ENCODE data around the gene SLC45A3.
"Not testable (repeated sequence)": the region's sequence is repeated elsewhere in the genome, so short reads cannot be mapped to it uniquely, and the experiment has no call there.

SLC45A3 gene, protein sequence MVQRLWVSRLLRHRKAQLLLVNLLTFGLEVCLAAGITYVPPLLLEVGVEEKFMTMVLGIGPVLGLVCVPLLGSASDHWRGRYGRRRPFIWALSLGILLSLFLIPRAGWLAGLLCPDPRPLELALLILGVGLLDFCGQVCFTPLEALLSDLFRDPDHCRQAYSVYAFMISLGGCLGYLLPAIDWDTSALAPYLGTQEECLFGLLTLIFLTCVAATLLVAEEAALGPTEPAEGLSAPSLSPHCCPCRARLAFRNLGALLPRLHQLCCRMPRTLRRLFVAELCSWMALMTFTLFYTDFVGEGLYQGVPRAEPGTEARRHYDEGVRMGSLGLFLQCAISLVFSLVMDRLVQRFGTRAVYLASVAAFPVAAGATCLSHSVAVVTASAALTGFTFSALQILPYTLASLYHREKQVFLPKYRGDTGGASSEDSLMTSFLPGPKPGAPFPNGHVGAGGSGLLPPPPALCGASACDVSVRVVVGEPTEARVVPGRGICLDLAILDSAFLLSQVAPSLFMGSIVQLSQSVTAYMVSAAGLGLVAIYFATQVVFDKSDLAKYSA

DNA sequence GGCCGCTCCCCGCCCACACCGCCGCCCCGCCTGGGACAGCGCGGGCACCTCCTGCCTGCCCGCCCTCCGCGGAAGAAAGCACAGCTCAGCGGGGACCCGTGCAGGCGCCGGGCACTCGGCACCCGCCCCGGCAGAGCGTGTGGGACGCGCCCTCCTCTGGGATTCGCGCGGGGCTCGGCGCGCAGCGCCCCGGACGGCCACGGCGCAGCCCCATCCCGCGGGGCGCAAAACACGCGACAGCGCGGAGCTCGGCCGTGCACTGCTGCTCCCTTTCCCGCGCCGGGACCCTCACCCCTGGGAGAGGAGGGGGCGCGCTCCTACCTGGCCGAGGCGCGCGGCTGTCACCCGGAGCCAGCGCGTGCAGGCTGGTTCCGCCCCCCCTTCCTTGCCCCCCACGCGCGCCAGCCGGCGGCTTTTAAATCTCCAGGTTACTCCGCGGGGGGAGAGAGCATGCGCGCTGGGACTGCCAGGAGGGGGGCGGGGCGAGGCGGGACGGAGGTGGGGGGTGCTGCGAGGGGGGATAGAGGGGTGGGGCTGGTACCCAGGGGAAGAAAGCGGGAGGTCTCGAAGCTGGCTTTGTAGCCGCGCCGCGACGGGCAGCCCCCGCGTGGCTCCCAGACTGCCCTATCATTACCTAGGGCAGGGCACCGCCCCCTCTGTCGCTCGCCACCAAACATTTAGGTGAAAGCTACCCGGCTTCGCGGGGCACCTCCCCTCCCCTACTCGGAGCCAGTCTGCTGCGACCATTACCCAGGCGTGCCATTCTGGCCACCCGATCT lies at the start of gene SLC45A3:
Gene SLC45A3 (minus strand): TSS at position 437 of the 779 bp plus-strand sequence. CDS start 15,853 bp downstream, outside the sequence.
- DNase-seq = no peak

- DNase-seq = no peak
These were observed 46.4 kb upstream of the SLC45A3 start for GRCh38 chr1:205726619-205727125.

- no peak for DNase-seq
These were observed 45.2 kb upstream of the SLC45A3 start for GRCh38 chr1:205725514-205725913.

- DNase-seq = not testable (repeated sequence)
These were observed 40.4 kb upstream of the SLC45A3 start for GRCh38 chr1:205720740-205721139.

GRCh38 chr1:205719762-205720161 lies 39.5 kb upstream of the SLC45A3 start:
- no peak for DNase-seq

DNA sequence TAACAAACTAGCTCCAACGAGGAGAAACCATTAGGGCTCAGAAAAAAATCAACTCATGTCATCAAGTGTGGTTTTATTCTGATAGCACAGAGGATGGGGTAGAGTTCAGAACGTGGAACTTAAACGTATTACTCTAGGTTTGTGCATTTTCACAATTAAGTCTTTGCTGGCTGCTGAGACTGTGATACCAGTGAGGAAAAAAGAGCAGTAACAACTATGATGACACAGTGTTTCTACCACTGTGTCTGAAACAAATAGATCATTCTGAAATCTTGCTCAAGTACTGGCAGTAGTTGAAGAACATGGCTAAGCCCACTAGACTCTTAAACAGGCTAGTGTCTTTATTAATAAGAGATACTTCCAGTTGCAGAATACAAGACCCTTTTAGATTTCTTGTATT lies 38.7 kb upstream of the SLC45A3 start:
- DNase-seq = no peak

- DNase-seq = no peak
These were observed 36.2 kb upstream of the SLC45A3 start for GRCh38 chr1:205716371-205717132.

GRCh38 chr1:205715628-205716027 lies 35.3 kb upstream of the SLC45A3 start:
- DNase-seq = no peak

DNA sequence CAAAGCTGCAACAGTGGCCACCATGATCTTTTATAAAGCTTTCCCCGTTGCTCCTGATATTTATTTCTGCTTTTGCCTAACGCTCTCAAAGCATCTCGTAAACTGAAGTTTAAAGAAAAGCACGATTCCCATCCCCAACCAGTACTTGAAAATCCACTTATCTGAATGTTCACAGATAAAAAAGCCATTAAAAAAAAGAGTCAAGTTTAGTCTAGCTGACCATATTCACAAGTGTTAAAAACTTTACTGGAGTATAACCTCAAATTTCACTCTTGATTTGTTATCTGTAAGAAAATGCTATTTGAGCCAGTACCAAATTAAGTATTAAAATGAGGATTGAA lies 34.6 kb upstream of the SLC45A3 start:
- DNase-seq = no peak

DNA sequence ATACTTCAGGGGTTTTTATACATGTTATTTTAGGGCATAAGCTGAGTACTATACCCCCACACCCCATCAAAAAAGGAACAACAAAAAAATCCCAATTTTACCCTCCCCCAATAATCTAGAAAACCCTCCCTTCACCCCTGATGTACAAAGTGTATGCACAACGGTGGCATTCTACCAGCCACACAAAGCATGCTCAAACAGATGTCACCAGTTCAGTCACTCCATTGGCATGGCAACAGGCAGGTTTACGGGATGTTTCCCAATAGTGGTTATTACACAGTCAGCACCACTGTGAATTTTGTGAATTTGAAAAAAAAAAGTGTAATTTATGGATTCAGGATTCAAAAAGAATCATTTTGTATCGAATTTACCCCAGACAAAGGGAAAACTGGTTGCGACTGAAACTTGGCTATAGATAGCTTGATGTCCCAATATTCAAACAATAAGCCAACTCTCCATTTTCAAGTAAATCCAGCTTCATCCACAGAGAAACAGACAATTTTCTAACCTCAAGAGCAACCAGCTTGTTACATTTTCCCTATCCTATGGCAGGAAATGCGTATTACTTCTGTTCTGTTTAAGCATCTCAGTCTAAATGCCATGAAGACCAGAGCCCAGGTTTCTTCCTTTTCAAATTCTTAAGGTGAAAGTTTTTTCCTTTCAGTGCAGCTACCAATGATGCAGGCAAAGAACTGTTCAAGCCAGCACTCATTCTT lies 34.0 kb upstream of the SLC45A3 start:
- no peak for DNase-seq

DNA sequence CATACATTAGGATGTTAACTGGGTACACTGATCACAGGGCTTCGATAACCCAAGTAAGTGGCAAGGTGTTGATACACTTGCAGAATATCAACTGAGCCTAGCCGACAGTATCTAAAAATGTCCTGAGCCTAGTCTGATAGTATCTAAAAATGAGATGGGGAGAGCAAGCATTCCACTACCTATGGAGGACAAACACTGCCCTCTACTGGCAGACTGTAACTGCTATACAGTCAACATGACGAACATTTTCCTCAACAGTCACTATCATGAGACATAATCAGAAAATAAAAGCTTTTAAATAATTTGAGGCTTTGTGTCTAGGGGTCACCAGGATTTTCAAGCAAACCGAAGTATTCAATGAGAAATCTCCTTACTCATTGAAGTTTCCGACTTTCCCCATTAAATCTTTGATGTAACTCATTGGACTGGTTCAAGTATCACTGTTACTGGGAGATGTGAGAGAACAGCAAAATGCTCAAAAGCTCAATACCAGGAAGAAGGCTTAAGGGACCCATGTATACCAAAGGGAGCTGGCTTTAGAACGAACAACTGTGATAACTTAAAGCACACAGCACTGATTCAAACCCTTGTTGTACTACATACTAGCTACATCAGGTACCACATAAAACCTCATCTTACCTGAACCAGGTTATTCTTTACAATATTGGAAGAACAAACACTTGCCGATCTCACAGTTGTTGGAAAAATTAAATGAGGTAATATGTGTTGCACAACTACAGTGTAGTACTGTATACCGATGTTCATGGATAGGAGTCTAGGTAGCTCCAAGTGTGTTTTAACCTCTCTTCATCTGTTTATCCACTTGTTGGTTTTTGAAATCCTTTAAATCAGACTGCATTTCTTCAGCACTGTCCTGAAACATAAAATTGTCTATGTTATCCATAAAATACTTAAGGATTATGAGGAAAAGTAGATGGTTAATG lies 31.1 kb upstream of the SLC45A3 start:
- peak; percentile 80 for DNase-seq

- no peak for DNase-seq
These were observed 30.1 kb upstream of the SLC45A3 start for GRCh38 chr1:205710201-205711062.

DNA sequence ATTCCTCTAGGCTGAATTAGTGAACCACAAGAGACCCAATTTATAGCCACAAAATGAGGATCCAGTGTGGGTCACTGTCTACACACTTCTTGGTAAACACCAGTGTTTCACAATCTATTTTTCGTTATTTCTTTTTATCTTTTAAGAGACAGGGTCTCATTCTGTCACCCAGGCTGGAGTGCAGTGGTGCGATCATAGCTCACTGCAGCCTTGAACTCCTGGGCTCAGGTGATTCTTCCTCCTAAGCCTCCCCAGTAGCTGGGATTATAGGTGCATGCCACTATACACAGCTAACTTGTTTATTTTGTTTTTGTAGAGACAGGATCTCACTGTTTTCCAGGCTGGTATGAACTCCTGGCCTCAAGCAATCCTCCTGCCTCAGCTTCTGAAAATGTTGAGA lies 29.3 kb upstream of the SLC45A3 start:
- DNase-seq = no peak

DNA sequence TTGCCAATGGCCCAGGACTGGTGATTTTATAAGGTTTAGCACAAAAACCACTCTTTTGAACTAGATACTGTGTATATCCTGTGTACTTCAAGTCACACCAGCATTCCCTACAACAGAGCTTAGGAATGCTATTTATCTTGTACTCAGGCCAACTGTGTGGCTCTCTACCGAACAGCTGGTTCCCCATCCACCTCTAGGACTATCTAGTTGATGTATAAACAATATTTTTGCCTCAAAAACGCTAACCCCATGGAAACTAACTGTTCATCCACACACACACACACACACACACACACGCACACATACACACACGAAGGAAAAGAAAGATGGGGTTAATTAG lies 28.7 kb upstream of the SLC45A3 start:
- no peak for DNase-seq

- no peak for DNase-seq
These were observed 26.5 kb upstream of the SLC45A3 start for GRCh38 chr1:205706601-205707502.

DNA sequence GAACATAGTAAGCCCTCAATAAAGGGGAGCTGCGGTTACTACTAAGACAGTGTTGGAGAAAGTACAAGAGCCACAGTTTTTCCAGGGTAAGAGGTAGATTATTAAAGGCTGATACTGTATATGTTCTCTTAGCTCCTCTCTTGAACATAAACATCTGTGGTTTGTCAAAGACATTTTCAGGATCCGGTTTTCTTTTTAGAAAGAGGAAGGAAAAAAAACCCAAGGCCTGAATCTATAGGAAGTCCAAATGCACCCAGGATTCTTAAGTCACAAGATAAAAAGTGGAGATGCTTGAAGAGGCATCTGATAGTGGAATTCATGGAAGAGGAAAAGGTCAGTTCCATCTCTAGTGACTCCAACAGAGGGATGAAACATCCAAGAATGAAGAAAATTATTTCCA lies 24.6 kb upstream of the SLC45A3 start:
- no peak for DNase-seq

GRCh38 chr1:205703072-205703471 lies 22.8 kb upstream of the SLC45A3 start:
- DNase-seq = peak; percentile 63

DNA sequence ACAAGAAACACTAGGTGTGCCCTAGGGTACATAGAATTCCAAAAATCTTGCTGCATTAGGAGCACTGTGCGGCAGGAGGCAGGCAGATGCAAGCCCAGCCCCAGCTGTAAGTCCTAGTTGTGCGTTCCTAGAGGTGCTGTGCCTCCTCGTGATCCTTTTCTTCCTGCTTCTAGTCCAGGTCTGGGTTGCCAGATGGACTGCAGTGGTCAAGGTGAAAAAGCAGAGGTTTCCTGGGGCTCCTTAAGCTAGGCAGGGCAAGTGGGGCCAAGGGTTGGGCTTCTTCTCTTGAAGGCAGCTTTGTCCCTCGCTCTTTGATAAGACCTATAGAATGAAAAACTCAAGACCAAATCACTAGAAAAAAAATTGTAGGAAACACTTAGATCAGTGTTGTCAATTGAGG lies 21.6 kb upstream of the SLC45A3 start:
- DNase-seq = no peak

DNA sequence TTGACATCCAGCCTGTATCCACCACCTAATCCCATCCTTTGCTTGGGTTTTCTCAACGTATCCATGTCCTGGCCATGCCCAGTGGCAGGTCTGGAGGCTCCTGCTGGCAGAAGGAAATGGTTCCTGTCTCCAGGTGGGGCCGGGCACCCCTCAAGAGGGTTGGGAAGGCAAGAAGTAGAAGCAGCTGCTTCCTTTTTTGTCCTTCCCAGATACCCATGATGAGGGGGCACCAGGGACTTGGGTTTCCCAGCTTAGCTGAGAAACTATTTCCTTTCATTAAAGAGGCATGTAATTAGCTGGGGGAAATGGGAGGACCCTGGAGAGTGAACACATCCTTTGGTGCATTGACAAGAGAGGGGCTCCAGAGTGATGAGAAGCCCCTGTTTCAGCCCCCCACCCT lies 21.1 kb upstream of the SLC45A3 start:
- DNase-seq = no peak
